HFFc6 (cell line): Measurements from ENCODE around the gene NCAPH2. TPM values are rescaled to one million over a fixed set of nuclear protein-coding genes. Genes with fewer than 3 reads are reported as not detected.
A peak's percentile ranks its signal among the peaks of the same experiment; 100 is the strongest.

Source experiments
- DNase-seq: peaks from one replicate; pipeline ENCODE4 v3.0.0-alpha.2; 2018
- H3K27ac Mint-ChIP-seq: 2 replicates; pipeline ENCODE4 v1.8.0; 2020; ENCODE audit warnings: mild to moderate bottlenecking, mixed read lengths
- H3K27me3 Mint-ChIP-seq: 2 replicates; pipeline ENCODE4 v1.8.0; 2021; ENCODE audit warnings: mild to moderate bottlenecking, moderate library complexity, mixed read lengths; ENCODE audit not compliant: insufficient read depth
- H3K36me3 Mint-ChIP-seq: 2 replicates; pipeline ENCODE4 v1.8.0; 2021; ENCODE audit warnings: low read depth, mixed read lengths
- H3K4me1 Mint-ChIP-seq: 2 replicates; pipeline ENCODE4 v1.8.0; 2020; ENCODE audit warnings: low read depth, mixed read lengths
- H3K4me3 Mint-ChIP-seq: 2 replicates; pipeline ENCODE4 v1.8.0; 2020; ENCODE audit warnings: mild to moderate bottlenecking, moderate library complexity, mixed read lengths
- H3K9me3 Mint-ChIP-seq: 2 replicates; pipeline ENCODE4 v1.8.0; 2020; ENCODE audit warnings: mild to moderate bottlenecking, mixed read lengths
- total RNA-seq, 6 experiments: library from RNA; stranded (reverse); fragmentation: NEBNext Ultra II Directional; extraction: Animal tissue kit (Norgen Biotek cat#: 25700); gene quantifications; 2 replicates in 1 of 6; 3 replicates in 5 of 6; pipeline ENCODE4 v1.2.3, GENCODE V29; 2021
- TF ChIP-seq, protein P1 (sequence below): fragments of 200-600 bp; sonication (generic); IDR thresholded peaks from 2 replicates; pipeline ENCODE4 v1.5.0; 2021; ENCODE audit warnings: antibody characterized with exemption, mild to moderate bottlenecking

NCAPH2 gene
- total RNA-seq, 6 experiments from 2014 or later, result 31.7 to 54.1 (median 50.0) TPM

DNA sequence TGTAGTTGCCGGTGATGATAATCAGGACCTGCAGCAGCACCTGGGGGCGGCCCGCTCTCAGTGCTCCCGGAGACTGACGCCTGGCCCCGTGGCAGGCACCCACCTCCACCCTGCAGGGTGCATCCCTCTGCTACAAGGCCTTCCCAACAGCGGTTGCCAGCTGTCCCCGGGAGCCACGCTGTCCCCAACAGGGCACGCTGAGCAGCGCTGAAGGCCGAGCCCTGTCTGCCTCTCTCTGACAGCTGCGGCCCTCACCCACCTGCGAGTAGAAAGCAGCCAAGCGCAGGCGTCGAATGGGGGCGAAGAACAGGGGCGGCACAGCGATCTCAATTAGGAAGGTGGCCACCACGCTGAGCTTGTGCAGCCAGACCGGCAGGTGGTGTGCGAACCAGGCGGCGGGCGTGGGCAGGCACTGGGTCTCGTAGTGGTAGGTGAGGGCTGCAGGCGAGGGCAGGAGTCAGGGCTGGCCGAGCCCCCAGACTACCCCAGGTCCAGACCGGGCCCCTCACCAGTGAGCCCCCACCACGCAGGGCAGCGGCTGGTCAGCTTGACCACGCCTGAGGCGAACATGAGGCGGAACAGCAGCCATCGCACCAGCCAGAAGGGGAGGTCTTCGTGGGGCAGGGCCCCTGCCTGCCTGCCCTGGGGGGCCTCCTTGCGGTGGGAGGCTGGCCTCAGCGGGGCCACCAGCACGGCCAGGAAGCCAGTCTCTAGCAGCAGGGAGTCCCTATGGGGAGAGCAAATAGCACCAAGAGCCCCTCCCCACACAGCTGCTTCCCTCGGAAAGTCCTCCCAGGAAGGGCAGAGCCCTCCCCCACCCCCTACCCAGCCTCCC is 2.0 kb upstream of the NCAPH2 start:
- Mint-ChIP-seq H3K36me3 (no peaks in the 10 kb centered on the region), H3K9me3 (no peaks in the 10 kb centered on the region), H3K4me1 (peaks cover 12% of the 10 kb centered on the region), H3K4me3 (peak overlapping the region; percentile 95), H3K27ac (no peak overlapping the region), H3K27me3 (no peaks in the 10 kb centered on the region)
- TF ChIP-seq, protein P1, sequence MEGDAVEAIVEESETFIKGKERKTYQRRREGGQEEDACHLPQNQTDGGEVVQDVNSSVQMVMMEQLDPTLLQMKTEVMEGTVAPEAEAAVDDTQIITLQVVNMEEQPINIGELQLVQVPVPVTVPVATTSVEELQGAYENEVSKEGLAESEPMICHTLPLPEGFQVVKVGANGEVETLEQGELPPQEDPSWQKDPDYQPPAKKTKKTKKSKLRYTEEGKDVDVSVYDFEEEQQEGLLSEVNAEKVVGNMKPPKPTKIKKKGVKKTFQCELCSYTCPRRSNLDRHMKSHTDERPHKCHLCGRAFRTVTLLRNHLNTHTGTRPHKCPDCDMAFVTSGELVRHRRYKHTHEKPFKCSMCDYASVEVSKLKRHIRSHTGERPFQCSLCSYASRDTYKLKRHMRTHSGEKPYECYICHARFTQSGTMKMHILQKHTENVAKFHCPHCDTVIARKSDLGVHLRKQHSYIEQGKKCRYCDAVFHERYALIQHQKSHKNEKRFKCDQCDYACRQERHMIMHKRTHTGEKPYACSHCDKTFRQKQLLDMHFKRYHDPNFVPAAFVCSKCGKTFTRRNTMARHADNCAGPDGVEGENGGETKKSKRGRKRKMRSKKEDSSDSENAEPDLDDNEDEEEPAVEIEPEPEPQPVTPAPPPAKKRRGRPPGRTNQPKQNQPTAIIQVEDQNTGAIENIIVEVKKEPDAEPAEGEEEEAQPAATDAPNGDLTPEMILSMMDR, result no peak
- no peak for DNase-seq

DNA sequence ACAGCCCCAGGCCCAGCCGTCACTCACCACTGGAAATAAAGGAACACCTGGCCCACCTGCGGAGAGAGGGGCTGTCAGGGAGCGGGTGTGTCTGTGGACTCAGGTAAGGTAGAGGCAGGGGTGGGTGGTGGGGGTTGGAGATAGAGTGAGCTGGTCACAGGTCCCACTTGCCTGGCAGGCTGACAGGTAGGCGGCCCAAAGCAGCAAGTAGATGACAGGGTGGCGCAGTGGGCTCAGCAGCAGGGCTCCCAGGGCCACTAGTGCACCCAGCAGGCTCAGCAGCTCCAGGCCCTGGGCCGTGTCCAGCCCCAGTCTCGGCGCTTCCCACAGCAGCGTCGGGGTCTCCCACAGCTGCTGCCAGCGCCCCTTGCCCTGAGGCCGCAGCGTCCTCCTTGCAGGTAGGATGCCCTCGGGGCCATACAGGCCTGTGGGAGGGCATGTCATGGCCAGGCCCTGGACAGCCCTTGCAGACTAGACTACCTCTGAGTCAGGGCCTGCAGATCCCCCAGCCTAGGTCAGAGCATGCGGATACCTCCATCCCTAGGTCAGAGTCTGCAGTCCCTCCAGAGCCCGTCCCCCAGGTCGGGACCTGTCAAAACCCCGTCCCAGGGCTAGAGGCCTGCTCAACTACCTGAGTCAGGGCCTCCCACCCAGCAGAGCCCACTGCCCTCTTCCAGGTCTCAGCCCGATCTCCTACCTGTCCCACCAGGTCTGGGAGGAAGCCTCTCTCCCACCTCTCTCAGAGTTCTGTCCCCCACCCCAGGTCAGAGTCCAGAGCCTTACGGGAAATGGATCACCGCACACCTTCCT is 1.2 kb upstream of the NCAPH2 start:
- TF ChIP-seq, protein P1, result no peak
- Mint-ChIP-seq H3K27me3 (no peaks in the 10 kb centered on the region), H3K27ac (peak overlapping the region; percentile 82), H3K4me3 (peak overlapping the region; percentile 95), H3K4me1 (peaks cover 12% of the 10 kb centered on the region), H3K36me3 (no peaks in the 10 kb centered on the region), H3K9me3 (no peaks in the 10 kb centered on the region)
- DNase-seq, result no peak

DNA sequence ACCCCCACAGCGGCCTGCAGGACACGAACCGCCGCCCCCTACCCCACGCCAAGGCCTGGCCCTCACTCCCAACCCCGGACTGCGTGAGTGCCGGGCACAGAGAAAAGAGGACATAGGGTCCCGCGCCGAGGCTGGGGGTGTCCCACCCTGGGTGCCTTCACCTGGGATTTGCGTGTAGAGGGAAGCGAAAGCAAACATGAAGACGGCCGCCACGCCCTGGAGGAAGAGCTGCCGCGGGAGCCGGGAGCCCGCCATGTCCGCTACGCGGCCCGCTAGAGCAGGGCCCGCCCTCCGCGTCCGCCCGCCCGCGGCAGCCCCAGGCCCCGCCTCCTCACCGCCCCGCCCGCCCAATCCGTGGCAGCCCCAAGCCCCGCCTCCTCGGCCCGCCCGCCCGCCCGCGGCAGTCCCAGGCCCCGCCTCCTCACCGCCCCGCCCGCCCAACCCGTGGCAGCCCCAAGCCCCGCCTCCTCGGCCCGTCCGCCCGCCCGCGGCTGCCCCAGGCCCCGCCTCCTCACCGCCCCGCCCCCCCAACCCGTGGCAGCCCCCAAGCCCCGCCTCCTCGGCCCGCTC is 518 bp upstream of the NCAPH2 start, which contains the start of gene LMF2:
TSS of gene LMF2 (minus strand) at position 282 of the 570 bp plus-strand sequence. CDS start at position 255, 27 bp downstream.
- TF ChIP-seq, protein P1, result no peak
- H3K4me1 Mint-ChIP-seq, result peaks cover 12% of the 10 kb centered on the region
- H3K9me3 Mint-ChIP-seq, result no peaks in the 10 kb centered on the region
- peak within 1 kb of the TSS; percentile 83 for H3K27ac Mint-ChIP-seq
- H3K36me3 Mint-ChIP-seq, result no peaks in the 10 kb centered on the region
- H3K4me3 Mint-ChIP-seq, result peak within 1 kb of the TSS; percentile 95
- peak; percentile 72 for DNase-seq
- H3K27me3 Mint-ChIP-seq, result no peaks in the 10 kb centered on the region

DNA sequence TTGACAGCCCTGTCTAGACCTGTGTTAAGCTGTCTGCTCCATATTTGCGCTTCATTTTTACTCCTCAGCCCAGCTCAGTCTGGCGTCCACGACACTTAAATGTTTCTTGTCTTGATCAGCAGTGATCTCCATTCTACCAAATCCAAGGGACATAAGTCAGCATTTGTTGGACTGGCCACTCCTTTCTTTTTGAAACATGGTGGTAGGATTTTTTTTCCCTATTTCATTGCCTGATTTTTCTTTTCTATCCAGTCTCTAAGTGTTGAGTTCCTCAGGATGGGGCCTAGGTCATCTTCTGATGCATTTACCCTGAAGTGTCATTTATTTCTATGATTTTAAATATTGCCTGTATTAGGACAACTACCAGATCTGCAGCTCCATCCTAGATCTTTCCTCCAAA is 873 bp downstream of the NCAPH2 start:
- Mint-ChIP-seq H3K4me1 (peaks cover 12% of the 10 kb centered on the region), H3K4me3 (peak overlapping the region; percentile 94), H3K27me3 (no peaks in the 10 kb centered on the region), H3K36me3 (no peaks in the 10 kb centered on the region), H3K27ac (peak overlapping the region; percentile 83), H3K9me3 (no peaks in the 10 kb centered on the region)
- TF ChIP-seq, protein P1, result no peak
- DNase-seq, result no peak

DNA sequence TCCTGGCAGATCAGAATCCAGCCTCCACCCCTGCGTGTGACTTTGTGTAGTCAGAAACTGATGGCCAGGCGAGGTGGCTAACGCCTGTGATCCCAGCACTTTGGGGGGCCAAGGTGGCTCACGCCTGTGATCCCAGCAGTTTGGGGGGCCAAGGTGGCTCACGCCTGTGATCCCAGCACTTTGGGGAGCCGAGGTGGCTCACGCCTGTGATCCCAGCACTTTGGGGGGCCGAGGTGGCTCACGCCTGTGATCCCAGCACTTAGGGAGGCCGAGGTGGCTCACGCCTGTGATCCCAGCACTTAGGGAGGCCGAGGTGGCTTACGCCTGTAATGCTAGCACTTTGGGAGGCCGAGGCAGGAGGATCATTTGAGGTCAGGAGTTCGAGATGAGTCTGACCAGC is 5.2 kb downstream of the NCAPH2 start:
- Mint-ChIP-seq H3K9me3 (no peaks in the 10 kb centered on the region), H3K36me3 (peaks cover 4% of the 10 kb centered on the region; the same call in 1 of the 2 replicates), H3K4me1 (peaks cover 12% of the 10 kb centered on the region), H3K4me3 (no peak overlapping the region), H3K27ac (no peak overlapping the region), H3K27me3 (no peaks in the 10 kb centered on the region)
- TF ChIP-seq, protein P1, result no peak
- no peak for DNase-seq
